ENCODE measurements around the gene CTF1.
"Not testable (repeated sequence)": the region's sequence is repeated elsewhere in the genome, so short reads cannot be mapped to it uniquely, and the experiment has no call there.

CTF1 gene

GRCh38 chr16:30934827-30935557, 38.6 kb downstream of the CTF1 start:
- FAIRE-seq: no peak

- FAIRE-seq: no peak
Observed at GRCh38 chr16:30937692-30938091, 41.3 kb downstream of the CTF1 start.

GRCh38 chr16:30939571-30939970, 43.2 kb downstream of the CTF1 start:
- FAIRE-seq: not testable (repeated sequence)

- FAIRE-seq: no peak
Observed at GRCh38 chr16:30941600-30942425, 45.4 kb downstream of the CTF1 start.

GRCh38 chr16:30942426-30942806, 46.0 kb downstream of the CTF1 start:
- no peak for FAIRE-seq

- FAIRE-seq: no peak
Observed at GRCh38 chr16:30944352-30944751, 47.9 kb downstream of the CTF1 start.

- no peak for FAIRE-seq
Observed at GRCh38 chr16:30946671-30947540, 50.5 kb downstream of the CTF1 start.

- FAIRE-seq: no peak
Observed at GRCh38 chr16:30947541-30947858, 51.1 kb downstream of the CTF1 start.

GRCh38 chr16:30947859-30948666, 51.6 kb downstream of the CTF1 start:
- FAIRE-seq: no peak

GRCh38 chr16:30948667-30949649, 52.5 kb downstream of the CTF1 start, which contains the start of gene ORAI3:
Gene ORAI3 (plus strand): TSS chr16:30949068. CDS start chr16:30949290, 222 bp downstream.
- no peak for FAIRE-seq

GRCh38 chr16:30949650-30950515, 53.5 kb downstream of the CTF1 start:
- FAIRE-seq: no peak

GRCh38 chr16:30950516-30951065, 54.2 kb downstream of the CTF1 start:
- FAIRE-seq: no peak

GRCh38 chr16:30951193-30951592, 54.8 kb downstream of the CTF1 start:
- FAIRE-seq: no peak

- FAIRE-seq: no peak
Observed at GRCh38 chr16:30951750-30952149, 55.3 kb downstream of the CTF1 start.

- FAIRE-seq: no peak
Observed at GRCh38 chr16:30953111-30953510, 56.7 kb downstream of the CTF1 start.

Data from islet of Langerhans (tissue), 1 donor.